CD4-positive, alpha-beta T cell treated with Interleukin-10 for 1 hour (primary cell): ENCODE results near the gene NUBP1.
"Not testable (repeated sequence)": the region's sequence is repeated elsewhere in the genome, so short reads cannot be mapped to it uniquely, and the experiment has no call there.

Source experiments
- DNase-seq: peaks from one replicate; pipeline ENCODE4 v3.0.0-alpha.2; 2020

Gene NUBP1

GRCh38 chr16:10743610-10744369 lies at the start of gene NUBP1:
TSS of gene NUBP1 (plus strand) at chr16:10743842. CDS start at chr16:10743864, 22 bp downstream.
- peak; percentile 99 for DNase-seq

- no peak for DNase-seq
Measured at GRCh38 chr16:10693889-10694288, 49.8 kb upstream of the NUBP1 start.

DNA sequence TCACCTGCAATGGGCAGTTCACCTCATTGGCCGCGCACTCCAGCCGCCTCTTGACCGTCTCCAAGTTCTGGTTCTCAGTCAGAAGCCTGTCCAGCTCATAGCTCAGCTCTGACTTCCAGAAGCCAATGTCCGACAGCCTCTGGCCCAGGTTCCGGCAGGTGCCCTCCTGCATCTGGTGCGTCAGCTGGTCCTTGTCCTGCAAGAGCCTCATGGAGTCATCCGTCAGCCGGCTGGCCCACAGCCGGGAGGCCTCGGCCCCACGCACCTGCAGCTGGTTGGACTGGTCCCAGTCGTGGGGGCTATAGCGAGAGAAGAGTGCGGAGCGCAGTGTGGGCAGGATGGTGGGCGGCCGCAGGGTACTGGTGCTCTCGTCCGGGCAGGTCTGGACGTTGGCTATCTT lies 49.3 kb upstream of the NUBP1 start:
- DNase-seq, result no peak

- DNase-seq, result no peak
Measured at GRCh38 chr16:10694830-10695229, 48.8 kb upstream of the NUBP1 start, which contains the start of gene TEKT5. TSS of gene TEKT5 (minus strand) at chr16:10694930. CDS start at chr16:10694873, 57 bp downstream.

GRCh38 chr16:10699756-10700155 lies 43.9 kb upstream of the NUBP1 start:
- DNase-seq, result no peak

GRCh38 chr16:10708969-10709368 lies 34.7 kb upstream of the NUBP1 start:
- DNase-seq, result no peak

DNA sequence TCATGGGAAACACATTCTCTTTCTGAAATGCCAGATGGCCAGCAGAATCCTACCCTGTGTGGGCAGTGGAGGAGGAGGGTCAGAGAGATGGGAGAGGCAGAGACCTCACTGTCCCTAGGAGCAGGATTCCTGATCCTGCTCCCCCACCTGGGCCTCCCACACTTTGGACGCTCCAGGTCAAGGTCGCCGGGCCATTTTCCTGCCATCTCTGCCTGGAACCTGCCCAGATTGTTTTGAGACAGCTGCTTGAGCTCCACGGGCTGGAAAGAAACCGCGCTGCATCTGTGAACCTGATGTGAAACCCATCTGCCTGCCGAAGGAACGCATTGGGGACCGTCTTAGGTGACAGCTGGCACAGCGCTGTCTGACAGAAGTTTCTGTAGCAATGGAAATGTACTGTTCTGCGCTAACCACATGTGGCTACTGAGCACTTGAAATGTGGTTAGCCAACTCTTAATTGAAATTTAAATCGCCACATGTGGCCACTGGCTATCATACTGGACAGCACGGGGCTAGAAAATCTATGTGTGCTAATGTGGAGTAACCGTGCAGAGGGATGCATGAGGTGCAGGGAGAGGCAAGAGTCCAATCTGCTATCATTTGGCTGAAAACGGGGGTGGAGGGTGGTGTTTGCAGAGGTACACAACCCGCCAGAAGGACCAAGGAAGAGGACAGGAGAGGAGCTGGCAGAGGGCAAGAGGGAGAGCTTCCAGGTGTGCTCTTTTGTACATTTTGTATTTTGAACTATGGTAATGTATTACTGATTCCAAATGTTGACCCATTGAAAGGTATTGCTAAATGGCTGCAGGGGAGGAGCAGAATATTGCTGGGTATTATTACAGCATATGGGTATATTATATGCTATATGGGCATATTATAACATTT lies 15.4 kb upstream of the NUBP1 start:
- DNase-seq, result no peak

GRCh38 chr16:10729104-10730048 lies 14.3 kb upstream of the NUBP1 start:
- DNase-seq, result no peak

DNA sequence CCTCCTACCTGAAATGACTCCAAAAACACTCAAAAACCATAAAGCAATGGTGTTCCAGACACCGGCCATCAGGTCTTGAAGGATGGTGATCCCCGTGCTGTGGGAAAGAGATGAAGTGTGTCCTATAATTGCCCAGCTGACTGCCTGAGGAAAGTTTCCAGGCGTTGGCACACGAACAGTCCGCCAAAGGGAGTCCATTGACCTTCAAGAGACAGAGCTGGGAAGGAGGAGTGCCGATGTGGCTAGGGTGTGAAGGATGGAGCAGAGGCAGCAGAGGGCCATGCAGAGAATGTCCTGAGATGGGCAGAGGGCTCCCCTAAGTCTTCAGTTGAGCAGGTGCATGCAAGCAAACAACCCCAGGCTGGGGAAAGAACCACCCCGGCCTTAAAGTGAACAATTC lies 11.9 kb upstream of the NUBP1 start:
- DNase-seq, result no peak

DNA sequence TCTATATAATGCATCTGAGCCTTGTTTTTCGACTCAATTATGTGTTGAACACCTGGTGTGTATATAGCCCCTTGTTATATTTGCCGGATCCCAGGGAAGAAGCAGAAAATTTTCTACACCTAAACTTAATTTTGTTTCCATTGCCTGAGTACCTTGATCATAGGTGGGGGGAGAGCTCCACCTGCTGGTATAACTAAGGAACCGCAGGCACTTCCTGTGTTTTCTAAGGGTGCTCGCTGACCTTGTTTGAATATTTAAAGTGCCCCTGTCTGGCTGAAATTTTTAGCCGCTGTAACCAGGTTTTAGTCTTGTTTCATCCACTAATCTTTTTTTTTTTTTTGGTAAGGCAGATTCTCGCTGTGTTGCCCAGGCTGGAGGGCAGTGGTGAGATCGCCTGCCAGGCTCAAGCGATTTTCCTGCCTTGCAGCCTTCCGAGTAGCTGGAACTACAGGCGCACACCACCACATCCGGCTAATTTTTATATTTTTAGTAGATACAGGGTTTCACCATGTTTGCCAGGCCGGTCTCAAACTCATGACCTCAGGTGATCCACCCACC lies 6.5 kb upstream of the NUBP1 start:
- peak; percentile 86 for DNase-seq

DNA sequence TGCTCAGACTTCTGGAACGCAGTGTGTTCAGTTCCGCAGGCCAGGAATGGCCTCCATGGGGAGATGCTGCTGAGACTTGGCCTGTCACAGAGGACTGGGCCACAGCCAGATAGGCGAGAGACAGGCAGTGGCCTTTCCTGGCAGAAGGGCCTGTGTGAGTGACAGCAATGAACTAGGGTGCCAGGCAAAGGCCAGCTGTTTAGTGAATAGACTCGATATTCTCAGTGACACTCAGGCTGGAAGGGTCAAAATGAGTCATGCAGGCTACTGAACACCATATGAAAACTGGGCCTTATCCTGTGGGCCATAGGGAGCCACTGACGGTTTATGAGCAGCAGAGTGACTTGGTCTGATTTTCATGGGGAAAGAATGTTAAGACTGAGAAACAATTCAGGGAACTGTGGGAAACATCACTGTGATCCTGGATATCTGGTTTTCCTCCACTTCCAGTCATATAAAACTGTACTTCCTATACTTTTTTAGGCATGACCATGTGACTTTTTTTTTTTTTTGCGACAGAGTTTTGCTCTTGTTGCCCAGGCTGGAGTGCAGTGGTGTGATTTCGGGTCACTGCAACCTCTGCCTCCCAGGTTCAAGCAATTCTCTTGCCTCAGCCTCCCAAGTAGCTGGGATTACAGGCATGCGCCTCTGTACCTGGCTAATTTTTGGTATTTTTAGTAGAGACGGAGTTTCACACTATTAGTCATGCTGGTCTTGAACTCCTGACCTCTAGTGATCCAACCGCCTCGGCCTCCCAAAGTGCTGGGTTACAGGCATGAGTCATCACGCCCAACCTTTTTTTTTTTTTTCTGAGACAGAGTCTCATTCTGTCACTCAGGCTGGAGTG lies 5.2 kb upstream of the NUBP1 start:
- DNase-seq, result peak; percentile 30

GRCh38 chr16:10740000-10740844 lies 3.4 kb upstream of the NUBP1 start:
- DNase-seq, result no peak

GRCh38 chr16:10740845-10741208 lies 2.8 kb upstream of the NUBP1 start:
- DNase-seq, result no peak

GRCh38 chr16:10741249-10741648 lies 2.4 kb upstream of the NUBP1 start:
- not testable (repeated sequence) for DNase-seq

DNA sequence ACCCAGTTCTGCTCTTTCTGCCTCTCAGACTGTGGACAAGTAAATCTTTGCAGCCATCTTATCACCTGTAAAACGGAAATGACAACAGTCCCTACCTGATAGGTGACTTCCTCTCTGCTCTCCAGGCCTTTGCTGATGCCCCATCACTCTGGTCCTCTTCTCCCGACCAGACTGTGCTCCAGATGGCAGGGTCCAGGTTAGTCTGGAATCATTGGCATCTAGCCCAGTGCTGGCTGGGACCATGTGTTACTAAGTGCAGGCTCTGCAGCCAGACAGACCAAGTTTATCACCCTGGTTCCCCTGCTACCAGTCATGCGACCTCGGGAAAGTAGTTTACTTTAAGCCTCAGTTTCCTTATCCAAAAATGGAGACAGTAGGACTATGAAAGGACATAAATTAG lies 1.8 kb upstream of the NUBP1 start:
- DNase-seq, result no peak

- DNase-seq, result no peak
Measured at GRCh38 chr16:10743227-10743609, 424 bp upstream of the NUBP1 start.

- DNase-seq, result no peak
Measured at GRCh38 chr16:10744370-10745030, 858 bp downstream of the NUBP1 start.

- DNase-seq, result no peak
Measured at GRCh38 chr16:10745841-10746240, 2.2 kb downstream of the NUBP1 start.

GRCh38 chr16:10750793-10751192 lies 7.2 kb downstream of the NUBP1 start:
- no peak for DNase-seq

- DNase-seq, result no peak
Measured at GRCh38 chr16:10751291-10751697, 7.7 kb downstream of the NUBP1 start.
